Osteoblast (primary cell): ENCODE data around the gene NLRP3. TPM values are rescaled to one million over a fixed set of nuclear protein-coding genes. Genes with fewer than 3 reads are reported as not detected.
"Not testable (repeated sequence)": the region's sequence is repeated elsewhere in the genome, so short reads cannot be mapped to it uniquely, and the experiment has no call there.

Experiments used
- DNase-seq: peaks from one replicate; pipeline ENCODE4 v3.0.0; 2011; ENCODE audit warnings: low spot score, mixed read lengths; ENCODE audit not compliant: insufficient read length; ENCODE audit errors: missing footprints
- H2AFZ ChIP-seq: 2 replicates; pipeline ENCODE4 v1.6.0; 2011; ENCODE audit warnings: mild to moderate bottlenecking, low read length
- H3K27ac ChIP-seq: 2 replicates; pipeline ENCODE4 v1.5.1; 2011; ENCODE audit warnings: mild to moderate bottlenecking, low read depth, low read length, moderate library complexity
- H3K27me3 ChIP-seq: 2 replicates; pipeline ENCODE4 v1.6.0; 2012; ENCODE audit warnings: mild to moderate bottlenecking, control low read depth, inconsistent platforms, low read length, moderate library complexity; ENCODE audit not compliant: insufficient read depth
- H3K36me3 ChIP-seq: 2 replicates; pipeline ENCODE4 v1.5.1; 2011; ENCODE audit warnings: mild to moderate bottlenecking, low read length, control low read depth, moderate library complexity; ENCODE audit not compliant: insufficient read depth
- H3K4me1 ChIP-seq: 2 replicates; pipeline ENCODE4 v1.5.1; 2011; ENCODE audit warnings: mild to moderate bottlenecking, low read length, control low read depth, moderate library complexity; ENCODE audit not compliant: insufficient read depth
- H3K4me2 ChIP-seq: 2 replicates; pipeline ENCODE4 v1.6.0; 2011; ENCODE audit warnings: mild to moderate bottlenecking, low read length; ENCODE audit not compliant: insufficient read depth
- H3K4me3 ChIP-seq: fragments of 200-600 bp; sonication (generic); 3 replicates; pipeline ENCODE4 v1.5.1; 2012; ENCODE audit warnings: mild to moderate bottlenecking, low read length, inconsistent platforms; ENCODE audit not compliant: insufficient read depth
- H3K79me2 ChIP-seq: 2 replicates; pipeline ENCODE4 v1.6.0; 2012; ENCODE audit warnings: mild to moderate bottlenecking, low read length, control low read depth, inconsistent platforms; ENCODE audit not compliant: insufficient read depth
- H3K9me3 ChIP-seq: 2 replicates; pipeline ENCODE4 v1.5.1; 2011; ENCODE audit warnings: low read depth, low read length, control low read depth
- H4K20me1 ChIP-seq: 2 replicates; pipeline ENCODE4 v1.6.0; 2012; ENCODE audit warnings: mild to moderate bottlenecking, low read length, control low read depth; ENCODE audit not compliant: insufficient read depth
- total RNA-seq: library from RNA; depleted of rRNA; stranded (reverse); fragments of >200 nt; gene quantifications from 2 replicates; pipeline ENCODE4 v1.2.3, GENCODE V29; 2012
- TF ChIP-seq, protein P1 (sequence below): IDR thresholded peaks from 2 replicates; pipeline ENCODE4 v1.5.1; 2011; ENCODE audit warnings: mild to moderate bottlenecking, low read depth, low read length, moderate library complexity; ENCODE audit errors: extremely low read depth

NLRP3 gene
- total RNA-seq, 1 donor: 0.36 TPM

DNA sequence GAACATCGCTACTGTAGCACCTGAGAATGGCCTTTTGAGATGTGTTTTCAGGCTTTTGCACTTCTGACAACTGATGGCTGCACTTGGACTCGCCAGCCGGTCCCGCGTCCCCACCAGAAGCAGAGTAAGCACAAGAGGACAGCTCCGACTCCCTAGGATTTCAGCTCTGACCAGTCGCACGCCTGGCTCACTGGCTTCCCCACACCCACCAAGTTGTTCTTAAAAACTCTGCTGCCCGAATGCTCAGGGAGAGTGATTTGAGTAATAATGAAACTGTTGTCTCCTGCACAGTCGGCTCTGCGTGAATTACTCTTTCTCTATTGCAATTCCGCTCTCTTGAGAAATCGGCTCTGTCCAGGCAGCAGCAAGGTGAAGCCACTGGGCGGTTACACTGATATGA, 40.2 kb upstream of the NLRP3 start:
- Histone ChIP-seq H3K4me1 (no peaks in the 10 kb centered on the region), H3K9me3 (no peaks in the 10 kb centered on the region), H3K79me2 (no peaks in the 10 kb centered on the region), H2AFZ (no peak overlapping the region), H4K20me1 (no peaks in the 10 kb centered on the region), H3K4me2 (no peak overlapping the region), H3K27ac (no peak overlapping the region), H3K36me3 (no peaks in the 10 kb centered on the region), H3K4me3 (no peak overlapping the region), H3K27me3 (no peaks in the 10 kb centered on the region)
- TF ChIP-seq, protein P1, sequence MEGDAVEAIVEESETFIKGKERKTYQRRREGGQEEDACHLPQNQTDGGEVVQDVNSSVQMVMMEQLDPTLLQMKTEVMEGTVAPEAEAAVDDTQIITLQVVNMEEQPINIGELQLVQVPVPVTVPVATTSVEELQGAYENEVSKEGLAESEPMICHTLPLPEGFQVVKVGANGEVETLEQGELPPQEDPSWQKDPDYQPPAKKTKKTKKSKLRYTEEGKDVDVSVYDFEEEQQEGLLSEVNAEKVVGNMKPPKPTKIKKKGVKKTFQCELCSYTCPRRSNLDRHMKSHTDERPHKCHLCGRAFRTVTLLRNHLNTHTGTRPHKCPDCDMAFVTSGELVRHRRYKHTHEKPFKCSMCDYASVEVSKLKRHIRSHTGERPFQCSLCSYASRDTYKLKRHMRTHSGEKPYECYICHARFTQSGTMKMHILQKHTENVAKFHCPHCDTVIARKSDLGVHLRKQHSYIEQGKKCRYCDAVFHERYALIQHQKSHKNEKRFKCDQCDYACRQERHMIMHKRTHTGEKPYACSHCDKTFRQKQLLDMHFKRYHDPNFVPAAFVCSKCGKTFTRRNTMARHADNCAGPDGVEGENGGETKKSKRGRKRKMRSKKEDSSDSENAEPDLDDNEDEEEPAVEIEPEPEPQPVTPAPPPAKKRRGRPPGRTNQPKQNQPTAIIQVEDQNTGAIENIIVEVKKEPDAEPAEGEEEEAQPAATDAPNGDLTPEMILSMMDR: no peak
- DNase-seq: no peak

DNA sequence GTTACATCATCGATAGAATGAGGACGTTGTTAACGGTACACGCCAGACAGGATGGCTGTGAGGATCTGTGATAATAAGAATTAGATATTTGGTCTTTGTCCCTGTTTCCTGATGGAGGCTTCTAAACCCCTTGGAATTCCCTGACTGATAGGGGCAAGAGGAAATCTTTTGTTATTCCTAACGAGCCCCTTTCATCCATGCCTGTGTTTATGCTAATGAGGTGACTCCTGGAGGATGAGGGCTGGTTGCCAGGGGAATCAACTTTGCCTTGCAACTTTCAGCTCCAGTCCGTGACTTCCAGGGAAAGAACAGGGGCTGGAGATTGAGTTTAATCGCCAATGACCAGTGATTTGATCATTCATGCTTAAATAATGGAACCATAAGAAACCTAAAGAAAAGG, 39.3 kb upstream of the NLRP3 start:
- H3K9me3 ChIP-seq: no peaks in the 10 kb centered on the region
- no peak overlapping the region for H2AFZ ChIP-seq
- H3K27me3 ChIP-seq: no peaks in the 10 kb centered on the region
- H3K27ac ChIP-seq: no peak overlapping the region
- DNase-seq: no peak
- H3K79me2 ChIP-seq: no peaks in the 10 kb centered on the region
- H3K36me3 ChIP-seq: no peaks in the 10 kb centered on the region
- H4K20me1 ChIP-seq: no peaks in the 10 kb centered on the region
- no peak overlapping the region for H3K4me2 ChIP-seq
- H3K4me1 ChIP-seq: no peaks in the 10 kb centered on the region
- H3K4me3 ChIP-seq: no peak overlapping the region
- TF ChIP-seq, protein P1: no peak

DNA sequence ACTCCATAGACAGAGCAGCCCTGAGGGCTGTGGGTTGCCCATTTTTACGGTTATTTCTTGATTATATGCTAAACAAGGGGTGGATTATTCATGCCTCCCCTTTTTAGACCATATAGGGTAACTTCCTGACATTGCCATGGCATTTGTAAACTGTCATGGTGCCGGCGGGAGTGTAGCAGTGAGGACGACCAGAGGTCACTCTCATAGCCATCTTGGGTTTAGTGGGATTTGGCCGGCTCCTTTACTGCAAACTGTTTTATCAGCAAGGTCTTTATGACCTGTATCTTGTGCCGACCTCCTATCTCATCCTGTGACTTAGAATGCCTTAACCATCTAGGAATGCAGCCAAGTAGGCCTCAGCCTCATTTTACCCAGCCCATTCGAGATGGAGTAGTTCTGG, 38.3 kb upstream of the NLRP3 start:
- not testable (repeated sequence) for H3K4me1 ChIP-seq, H3K27me3 ChIP-seq, H3K4me3 ChIP-seq, H3K9me3 ChIP-seq, H3K36me3 ChIP-seq, H3K4me2 ChIP-seq, H3K27ac ChIP-seq, H4K20me1 ChIP-seq, H3K79me2 ChIP-seq, H2AFZ ChIP-seq, DNase-seq

DNA sequence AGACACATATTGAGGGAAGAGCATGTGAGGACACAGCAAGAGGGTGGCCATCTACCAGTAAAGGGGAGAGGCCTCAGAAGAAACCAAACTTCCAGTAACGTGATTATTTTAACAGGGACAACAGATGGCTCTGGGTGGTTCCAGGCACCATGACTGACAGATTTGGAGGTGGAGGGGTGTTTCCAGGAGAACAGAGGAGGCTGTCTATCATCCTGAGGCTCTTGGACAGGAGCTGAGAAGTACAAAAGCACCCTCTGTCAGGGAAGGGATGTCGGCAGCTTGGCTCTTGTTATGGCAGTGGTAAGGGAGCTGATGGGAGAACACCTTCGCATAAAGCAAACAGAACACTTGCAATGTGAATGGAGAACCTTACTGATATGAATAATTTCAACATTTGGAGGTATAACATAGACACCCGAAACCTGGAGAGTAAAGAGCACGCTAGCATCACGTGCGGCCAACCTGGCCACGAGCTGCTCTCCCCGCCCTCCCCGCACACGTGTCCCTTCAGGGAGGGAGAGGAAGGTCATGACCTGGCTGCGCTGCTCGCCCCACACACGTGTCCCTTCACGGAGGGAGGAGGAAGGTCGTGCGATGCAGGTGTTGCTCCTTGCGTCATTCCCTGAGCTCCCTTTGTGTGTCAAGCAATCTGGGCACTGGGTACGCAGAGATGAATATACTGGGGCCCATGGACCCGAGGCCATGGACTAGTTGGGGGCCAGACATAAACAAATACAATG, 37.5 kb upstream of the NLRP3 start:
- H3K27ac ChIP-seq: no peak overlapping the region

More for the DNA sequence above, 37.5 kb upstream of the NLRP3 start:
- no peaks in the 10 kb centered on the region for H3K79me2 ChIP-seq
- H2AFZ ChIP-seq: no peak overlapping the region
- no peak overlapping the region for H3K4me2 ChIP-seq
- no peaks in the 10 kb centered on the region for H3K27me3 ChIP-seq
- H3K4me3 ChIP-seq: no peak overlapping the region
- no peaks in the 10 kb centered on the region for H3K4me1 ChIP-seq
- no peaks in the 10 kb centered on the region for H4K20me1 ChIP-seq
- no peak for DNase-seq
- H3K36me3 ChIP-seq: no peaks in the 10 kb centered on the region
- H3K9me3 ChIP-seq: no peaks in the 10 kb centered on the region
- TF ChIP-seq, protein P1: no peak
